GM19240 (cell line): ENCODE results near the gene C14orf180.

Experiments
- DNase-seq: peaks from one replicate; pipeline ENCODE4 v3.0.0; 2011; ENCODE audit warnings: low spot score; ENCODE audit not compliant: insufficient read length

C14orf180 gene

DNA sequence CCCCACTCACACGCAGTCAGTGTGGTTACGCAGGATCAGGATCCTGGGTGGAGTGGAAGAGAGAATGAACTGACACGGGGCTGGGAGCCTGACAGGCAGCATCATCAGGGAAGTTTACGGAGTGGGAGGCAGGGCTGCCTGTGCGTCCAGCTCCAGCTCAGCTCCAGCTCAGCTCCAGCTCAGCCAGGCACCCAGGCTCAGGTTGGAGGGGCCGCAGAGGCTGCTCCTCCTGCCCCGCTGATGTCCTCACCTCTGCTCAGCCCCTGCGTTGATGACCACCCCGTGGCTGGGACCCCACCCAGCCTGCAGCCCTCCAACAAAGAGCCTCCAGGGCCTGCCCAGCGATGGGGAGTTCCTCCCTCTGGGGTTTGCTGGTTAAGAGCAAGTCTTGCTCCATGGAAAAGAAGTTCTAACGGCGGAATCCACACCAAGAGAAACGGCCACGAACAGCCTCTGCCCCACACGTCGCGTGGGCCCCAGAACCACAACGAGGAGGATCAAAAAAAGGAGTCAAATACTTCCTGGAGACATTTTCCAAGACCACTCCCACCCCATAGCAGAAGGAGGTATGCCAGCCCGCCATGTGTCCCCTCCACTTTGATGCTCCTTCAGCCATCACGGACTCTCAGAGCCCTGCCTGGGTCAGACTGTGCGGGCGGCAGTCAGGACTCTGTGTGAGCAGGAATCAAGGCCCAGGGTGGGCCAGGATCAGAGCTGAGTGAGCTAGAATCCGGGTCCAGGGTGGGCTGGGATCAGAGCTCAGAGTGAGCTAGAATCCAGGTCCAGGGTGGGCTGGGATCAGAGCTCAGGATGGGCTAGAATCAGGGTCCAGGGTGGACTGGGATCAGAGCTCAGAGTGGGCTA is 17.7 kb upstream of the C14orf180 start:
- no peak for DNase-seq

DNA sequence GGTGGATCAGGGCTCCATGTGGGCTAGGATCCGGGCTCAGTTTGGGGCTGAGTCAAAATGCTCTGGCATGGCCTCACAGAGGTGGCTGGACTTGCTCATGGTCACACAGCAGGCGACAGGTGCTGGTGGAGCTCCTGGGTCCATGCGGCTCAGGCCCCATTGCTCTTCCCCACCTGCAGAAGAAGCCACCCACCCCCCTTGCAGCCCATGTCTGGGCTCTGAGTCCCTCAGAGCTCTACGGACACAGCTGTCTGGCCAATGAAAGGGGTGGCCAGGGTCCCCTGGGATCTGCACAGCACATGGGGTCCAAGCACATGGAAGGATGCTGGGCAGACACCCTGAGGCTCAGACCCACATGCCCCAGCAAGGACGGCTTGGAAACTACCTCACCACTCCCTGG is 17.0 kb upstream of the C14orf180 start:
- DNase-seq: no peak

DNA sequence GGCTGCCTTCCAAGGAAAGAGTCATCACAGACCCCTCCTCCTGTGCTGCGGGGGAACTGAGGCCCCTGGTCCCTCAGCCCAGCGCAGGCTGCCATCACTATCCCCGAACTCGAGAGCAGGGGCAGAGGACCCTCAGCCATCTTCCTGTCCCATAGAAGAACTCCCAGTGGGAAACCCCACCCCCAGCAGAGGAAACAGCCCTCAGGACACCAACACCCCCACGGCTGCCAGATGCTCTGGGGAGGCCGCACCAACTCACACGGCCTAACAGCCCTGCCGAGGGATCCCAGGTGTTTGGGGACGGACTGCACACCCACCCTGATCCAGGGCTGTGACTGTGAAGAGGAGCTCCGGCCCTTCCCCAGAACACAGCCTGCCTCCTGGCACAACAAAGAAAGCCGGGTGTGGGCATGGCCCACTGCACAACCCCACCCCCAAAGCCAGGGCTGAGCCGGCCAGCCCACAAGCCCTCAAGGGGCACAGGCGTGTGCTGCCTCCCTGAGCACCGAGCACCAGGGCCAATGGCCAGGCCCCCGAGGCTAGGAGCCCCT is 16.3 kb upstream of the C14orf180 start:
- no peak for DNase-seq

DNA sequence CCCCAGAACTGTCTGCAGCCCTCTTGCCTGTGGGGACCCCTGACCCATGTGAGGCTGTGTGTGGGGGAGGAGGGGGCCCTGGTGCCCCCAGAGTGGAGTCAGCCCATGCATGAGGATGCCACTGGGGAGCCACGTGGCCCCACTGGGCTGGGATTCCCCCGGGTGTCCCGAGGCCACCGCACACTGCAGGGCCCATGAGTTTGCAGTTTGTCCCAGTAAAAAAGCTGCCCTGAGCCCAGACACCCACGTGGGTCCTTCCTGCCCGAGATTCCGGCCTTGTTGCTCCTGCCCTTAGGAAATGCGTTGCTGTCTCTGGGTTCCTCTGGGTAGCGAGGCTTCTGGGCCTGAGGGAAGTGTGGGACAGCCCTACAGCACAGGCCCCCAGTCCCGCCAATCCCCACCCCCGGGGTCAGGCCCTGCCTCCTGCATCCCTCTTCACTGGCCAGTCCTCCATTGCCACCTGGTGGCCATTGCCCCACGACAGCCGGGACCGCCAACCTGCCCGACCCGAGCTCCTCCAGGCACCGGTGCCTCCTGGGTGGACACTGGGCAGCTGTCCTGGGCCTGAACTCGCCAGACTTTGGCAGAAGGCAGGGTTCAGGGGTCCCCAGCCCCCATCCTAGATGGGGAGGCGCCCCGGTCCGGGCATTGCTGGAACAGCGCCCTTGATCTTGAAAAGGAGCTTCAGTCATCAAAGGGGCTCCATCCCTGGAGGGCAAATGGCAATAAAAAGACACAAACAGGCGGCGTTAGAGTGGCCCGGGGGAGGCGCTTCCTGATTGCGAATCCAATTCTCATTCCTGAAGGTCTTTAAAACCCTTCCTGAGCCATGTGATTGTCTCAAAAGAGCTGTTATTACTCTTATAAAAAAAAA is 15.6 kb upstream of the C14orf180 start:
- DNase-seq: peak; percentile 81

DNA sequence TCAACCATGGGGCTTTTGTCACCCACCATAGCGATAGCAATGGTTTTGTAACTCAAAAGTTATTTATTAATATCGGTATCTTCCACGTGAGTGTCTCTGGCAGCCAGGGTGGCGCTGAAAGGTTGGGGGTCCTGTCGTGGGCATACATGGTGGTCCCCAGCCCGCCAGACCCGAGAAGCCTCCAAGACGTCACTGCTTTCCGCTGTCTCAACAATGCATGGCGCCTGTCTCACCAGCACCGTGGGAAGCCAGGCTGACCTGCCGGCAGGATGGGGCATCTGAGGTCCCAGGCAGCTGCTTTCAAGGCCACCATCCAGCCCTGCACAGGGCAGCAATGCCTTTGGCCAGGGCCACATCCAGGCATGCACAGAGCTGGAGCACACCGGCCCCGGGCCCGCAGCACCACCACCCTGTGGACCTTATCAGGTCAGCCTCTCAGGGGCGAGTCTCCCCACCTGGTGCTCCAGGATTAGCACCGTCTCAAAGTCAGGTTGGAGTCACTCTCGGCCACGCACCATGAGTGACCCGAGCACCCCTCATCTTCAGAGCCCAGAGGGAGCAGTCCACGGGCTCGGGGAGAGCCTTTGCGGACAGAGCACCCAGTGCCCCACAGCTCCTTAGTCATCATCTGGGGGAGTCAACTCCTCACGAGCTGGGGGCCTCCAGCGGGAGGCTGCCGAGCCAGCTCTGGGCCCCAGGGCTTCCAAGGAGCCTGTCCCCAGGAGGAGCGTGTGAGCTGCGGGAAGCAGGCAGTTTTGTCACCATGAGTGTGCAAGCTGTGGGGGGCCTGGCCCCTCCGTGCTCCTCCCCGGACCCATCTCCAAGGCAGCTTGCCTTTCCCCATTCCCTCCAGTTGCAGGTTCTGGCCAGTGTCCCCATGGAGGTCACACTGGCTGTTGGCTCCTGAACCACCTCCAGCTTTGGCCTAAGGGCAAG is 14.6 kb upstream of the C14orf180 start:
- DNase-seq: no peak

DNA sequence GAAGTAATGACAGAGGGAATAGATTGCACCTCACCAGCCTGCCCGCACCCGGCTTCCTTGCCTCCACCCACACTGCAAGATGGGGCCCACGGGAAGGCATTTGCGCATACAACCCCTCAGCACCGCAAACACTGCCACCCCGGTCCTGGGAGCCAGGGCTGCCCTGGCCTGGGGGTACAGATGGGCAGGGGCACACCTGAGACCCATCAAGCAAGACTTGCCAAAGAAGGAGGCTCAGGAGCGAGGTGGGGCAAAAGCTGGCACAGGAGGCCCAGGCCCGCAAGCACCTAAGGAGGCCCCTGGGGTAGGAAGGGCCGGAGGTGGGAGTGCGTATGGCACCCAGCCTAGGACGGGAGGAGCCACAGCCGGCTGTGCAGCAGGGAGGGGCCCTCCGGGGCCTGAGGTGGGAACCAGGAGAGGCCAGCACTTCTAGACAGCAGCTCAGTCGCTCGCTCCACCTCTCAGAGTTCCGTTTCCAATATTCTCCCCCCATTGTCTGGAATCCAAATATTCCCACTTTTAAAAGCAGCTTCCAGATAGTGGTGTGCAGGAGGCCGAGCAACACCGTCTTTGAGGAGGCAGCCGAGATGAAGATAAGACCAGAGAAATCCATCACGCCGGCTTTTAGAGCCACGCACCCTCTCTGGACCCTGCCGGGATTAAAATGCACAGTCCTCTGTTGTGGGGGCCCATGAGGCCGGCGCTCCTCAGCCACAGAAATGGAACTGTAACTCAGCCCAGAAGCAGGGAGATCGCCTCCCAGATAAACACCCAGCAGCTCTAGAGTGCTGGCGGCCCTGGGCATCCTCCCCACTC is 12.2 kb upstream of the C14orf180 start:
- no peak for DNase-seq

DNA sequence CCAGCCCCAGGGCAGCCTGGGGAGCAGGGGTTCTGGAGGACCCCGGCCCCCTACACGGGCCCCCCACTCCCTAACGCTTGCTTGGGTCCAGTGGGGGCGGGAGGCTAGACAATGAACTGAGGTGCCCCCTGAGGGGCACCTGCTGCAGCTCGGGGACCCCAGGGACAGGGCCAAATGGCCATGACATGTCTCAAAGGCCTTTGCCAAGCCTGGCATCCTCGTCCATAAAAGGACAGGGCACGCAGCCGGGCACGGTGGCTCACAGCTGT is 11.7 kb upstream of the C14orf180 start:
- DNase-seq: no peak

DNA sequence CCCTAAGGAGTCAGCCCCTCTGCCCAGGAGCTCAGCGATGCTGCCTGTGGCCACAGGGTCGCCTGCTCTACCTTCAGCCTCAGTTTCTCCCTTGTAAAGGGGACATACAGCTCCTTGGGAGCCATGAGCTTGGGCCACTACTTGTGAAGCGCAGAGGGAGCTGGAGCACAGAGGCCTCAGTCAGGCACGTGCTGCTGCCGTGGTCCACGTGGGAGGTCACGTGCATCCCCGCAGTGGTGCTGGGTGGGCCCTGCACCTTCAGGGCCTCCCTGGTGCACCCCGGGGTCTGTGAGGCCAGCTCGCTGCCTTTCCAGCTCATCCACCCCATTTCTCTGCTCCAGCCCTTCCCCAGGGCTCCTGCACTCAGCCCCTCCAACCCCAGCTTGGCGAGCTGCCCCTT is 10.9 kb upstream of the C14orf180 start:
- DNase-seq: no peak

DNA sequence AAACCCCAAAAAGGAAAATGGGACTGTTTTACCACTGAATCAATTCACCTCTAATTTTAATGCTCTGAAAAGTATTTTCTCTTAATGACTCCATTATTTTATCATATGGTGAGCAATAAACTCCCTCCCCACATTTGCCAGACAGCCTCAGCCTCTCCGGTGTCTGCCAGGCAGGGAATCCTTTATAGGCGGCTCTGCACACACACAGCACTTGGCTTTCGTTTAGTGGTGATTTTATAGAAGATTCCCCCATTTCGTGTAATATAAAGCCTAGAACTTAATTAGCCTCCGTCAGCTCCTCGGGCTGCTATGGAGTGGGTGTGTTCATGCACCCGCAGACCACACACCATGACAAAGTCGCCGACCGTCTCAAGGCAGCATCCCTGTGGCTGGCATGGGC is 10.1 kb upstream of the C14orf180 start:
- no peak for DNase-seq

DNA sequence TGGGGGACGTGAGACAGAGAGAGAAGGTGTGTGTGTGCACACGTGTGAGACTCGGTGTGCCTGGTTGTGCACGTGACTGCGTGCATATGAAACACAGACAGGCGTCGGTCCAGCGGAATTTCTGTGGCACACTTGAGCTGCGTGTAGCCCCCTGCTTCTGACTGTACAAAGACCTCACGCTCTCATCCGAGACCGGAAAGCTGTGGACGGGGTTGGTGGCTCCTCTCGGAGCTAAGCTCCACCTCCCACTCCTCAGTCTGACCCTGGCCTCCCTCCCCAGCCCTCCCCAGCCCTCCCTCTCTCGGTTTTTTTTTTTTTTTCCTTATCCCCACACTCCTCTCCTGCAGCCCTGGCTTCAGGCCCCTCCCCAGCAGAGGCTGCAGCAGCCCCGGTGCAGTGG is 8.3 kb upstream of the C14orf180 start:
- DNase-seq: no peak

DNA sequence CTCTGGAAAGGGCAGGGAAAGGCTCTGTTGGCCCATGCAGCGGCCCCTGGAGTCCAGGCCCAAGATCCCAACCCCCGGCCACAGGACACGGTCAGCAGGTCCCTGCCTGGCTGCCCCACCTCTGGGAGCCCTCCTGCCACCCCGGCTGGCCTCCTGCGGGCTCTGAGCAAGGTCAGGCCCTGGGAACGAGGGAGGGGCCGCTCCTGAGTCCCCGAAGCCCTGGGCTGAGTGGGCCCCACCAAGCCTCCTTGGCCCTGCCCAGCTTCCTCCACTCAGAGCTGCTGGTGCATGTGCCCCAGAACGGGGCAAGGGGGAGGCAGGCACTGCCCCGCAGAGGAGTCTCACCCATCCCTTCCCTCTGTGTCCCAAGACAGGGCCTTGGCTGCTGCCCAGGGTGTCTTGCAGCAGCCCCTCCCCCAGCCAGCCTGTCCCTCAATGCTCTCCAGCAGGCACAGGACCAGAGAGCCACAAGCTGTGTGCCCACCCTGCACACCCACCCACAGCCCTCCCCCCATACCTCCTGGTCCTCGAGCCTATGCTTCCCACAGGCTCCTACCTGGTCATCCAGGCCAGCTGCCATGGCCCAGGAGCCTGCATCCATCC is 7.4 kb upstream of the C14orf180 start:
- DNase-seq: no peak

DNA sequence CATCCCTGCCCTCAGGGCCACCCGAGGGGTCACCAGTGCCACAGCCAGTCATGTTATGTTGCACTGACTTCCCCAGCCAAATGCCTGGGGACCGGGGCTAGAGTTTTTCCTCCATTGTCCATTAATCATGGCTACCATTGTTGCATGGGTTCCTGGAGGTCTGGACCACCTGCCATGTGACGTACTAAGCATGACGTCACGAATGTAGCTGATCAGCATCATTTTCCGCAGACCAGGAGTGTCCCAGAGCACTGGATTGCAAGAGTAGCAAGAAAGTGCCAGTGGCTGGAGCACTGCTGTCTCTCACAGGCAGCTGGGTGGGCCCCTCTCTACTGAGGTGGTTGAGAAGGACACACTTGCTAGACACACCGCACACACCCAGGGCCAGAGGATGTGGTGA is 6.9 kb upstream of the C14orf180 start:
- no peak for DNase-seq

DNA sequence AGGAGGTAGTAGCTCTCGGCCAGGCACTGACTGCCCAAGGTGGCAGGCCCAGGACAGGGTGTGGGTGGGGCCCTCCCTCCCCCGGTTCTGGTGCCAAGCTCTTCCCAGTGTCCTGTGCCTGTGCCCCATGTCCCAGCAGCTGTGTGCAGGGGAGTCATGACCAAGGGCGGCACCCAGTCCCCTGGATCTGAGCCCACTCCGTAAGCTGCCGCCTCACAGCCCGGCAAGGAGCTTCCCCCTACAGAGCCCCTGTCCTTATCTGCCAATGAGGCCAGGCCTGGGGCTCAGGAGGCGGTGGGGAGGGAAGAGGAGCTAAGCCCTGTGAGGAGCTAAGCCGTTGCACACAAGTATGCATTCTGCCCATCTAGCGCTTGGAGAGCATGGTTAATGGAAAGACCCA is 5.6 kb upstream of the C14orf180 start:
- no peak for DNase-seq

DNA sequence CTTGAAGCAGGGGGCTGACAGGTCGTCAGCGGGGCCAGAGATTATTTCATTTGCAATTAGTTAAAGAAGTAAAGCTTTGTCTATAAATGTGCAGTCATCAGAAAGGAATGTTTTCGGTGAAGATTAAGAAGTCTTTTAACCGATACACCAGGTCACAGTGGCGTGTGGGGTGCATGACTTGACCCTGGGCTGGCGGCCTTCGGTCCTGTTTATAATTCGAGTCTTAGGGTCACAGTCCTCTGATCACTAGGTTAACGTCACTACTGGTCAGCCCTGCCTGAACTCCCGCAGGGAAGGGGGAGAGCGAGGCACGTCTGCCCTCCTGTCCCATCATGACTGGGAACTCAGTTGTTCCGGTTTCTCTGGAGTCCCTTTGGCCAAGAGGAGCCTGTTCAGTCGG is 5.0 kb upstream of the C14orf180 start:
- no peak for DNase-seq

DNA sequence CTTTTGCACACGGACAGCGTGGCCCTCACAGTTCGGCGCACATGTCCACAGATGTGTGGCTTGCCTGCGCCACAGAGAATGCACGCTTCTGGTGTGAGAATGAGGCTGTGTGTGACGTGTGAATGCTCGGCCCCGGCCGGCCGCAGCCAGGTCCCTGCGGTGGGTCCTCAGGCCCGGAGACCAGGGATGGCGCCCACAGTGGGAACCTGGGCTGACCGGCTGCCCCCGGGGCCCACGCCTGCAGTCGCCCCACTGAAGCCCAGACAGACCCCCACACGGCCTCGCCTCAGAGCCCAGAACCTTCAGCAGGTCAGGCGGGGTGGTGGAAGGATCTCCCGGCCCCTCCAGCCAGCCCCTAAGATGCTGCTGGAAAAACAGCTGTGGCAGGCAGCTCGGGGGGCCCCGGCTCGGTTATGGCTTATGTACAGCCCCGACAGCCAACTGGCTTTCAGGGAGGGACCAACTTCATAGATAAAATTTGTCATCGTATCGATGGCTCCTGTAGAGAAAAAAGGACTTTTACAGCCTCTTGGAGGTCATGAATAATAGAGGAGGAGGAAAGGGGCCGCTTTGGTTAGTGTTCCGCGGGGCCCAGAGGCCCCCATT is 4.5 kb upstream of the C14orf180 start:
- no peak for DNase-seq

DNA sequence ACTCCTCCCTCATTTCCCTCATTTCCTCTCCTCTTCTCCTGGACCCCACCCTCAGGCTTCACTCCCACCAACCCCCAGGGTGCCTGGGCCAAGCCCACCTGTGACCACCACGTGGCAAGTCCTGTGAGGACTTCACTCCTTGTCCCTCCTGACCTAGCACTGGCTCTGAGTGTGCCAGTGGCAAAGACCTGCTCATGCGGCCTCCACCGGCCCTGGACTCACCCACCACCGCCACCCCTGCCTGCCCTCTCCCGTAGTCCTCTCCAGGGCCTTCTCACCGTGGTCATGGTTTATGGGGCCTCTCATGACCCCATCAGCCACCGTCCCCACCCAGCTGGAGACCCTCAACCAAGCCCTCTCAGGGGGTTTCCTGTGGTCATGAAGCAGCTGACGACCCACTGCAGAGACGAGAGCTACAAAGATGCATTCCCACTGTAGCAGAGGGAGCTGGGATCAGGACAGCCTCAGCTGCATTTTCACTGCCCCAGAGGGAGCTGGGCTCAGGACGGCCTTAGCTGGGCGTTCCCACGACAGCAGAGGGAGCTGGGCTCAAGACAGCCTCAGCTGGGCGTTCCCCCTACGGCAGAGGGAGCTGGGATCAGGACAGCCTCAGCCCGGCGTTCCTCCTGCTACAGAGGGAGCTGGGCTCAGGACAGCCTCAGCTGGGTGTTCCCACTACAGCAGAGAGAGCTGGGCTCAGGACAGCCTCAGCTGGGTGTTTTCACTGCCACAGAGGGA is 3.2 kb upstream of the C14orf180 start:
- no peak for DNase-seq

DNA sequence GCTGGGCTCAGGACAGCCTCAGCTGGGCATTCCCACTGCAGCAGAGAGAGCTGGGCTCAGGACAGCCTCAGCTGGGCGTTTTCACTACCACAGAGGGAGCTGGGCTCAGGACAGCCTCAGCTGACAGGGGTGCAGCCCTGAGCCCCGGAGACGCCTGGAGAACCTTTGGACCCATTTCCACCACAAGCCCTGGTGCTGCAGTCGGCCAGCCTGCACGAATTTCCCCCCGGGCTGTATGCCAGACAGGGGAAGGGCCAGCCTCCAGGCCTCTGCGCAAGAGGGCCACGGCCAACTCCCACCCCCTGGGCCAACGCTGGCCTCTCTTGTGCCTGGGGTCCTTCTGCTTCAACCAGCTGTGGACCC is 2.6 kb upstream of the C14orf180 start:
- no peak for DNase-seq

DNA sequence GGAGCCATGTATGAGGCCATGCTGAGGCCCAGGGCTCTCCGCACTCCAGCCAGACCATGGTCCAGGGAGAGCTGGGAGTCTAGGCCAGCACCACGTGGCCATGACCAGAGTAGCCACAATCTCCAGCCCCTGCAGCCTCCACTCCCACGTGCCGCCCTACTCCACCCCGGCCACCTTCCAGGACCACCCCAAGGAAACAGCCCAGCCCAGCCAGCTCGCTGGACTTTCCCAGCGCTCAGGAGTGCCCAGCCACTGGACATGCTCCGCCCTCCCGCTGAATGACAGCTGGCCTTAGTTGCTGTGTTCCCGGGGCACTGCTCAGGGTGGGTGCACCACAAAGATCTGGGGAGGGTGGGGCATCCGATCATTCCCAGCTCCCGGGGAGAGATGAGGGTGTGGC is 2.1 kb upstream of the C14orf180 start:
- DNase-seq: no peak

DNA sequence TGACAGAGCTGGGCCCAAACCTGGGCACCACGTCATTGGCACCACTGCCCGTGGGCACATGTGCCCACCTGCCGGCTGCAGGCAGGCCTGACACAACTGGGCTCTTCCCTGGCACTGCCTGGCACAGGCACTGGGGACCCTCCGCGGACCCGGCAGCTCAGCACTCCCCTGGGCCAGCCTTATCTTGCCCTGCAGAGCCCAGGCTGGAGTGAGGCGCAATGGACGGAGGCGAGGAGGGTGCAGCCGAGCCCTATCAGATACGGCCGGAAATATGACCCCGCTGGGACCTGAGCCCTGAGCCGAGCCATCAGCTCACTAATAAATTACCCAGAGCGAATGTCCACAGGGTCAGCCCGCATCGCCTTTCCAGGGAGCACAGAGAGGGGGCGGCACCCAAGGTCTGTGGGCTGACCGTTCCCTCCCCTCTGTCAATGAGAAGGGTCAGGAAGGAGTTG is 1.7 kb upstream of the C14orf180 start:
- no peak for DNase-seq
